Transverse colon (tissue), 4 donors: Measurements from ENCODE around the gene IFI44. TPM values are rescaled to one million over a fixed set of nuclear protein-coding genes. Genes with fewer than 3 reads are reported as not detected.

Experiments used
- DNase-seq: peaks from one replicate; pipeline ENCODE4 v3.0.0-alpha.2; 2019
- H3K27ac ChIP-seq, 4 donors: fragments of 200-600 bp; sonication (generic); 2 replicates each; pipeline ENCODE4 v1.5.1; 2016 to 2018; ENCODE audit warnings: inconsistent platforms in 4 of 4
- H3K27me3 ChIP-seq: fragments of 200-600 bp; sonication (generic); 2 replicates; pipeline ENCODE4 v1.5.1; 2017; ENCODE audit warnings: inconsistent platforms
- H3K36me3 ChIP-seq, 4 donors: fragments of 200-600 bp; sonication (generic); 2 replicates each; pipeline ENCODE4 v1.5.1; 2017 to 2019; ENCODE audit warnings: inconsistent platforms in 4 of 4
- H3K4me1 ChIP-seq, 4 donors: fragments of 200-600 bp; sonication (generic); 2 replicates each; pipeline ENCODE4 v1.5.1; 2017 to 2020; ENCODE audit warnings: inconsistent platforms in 4 of 4
- H3K4me3 ChIP-seq, 4 donors: fragments of 200-600 bp; sonication (generic); 1 replicate in 1 of 4; 2 replicates in 3 of 4; pipeline versions ENCODE4 v1.5.1 to v1.6.1; 2017 to 2019; ENCODE audit warnings: inconsistent platforms in 4 of 4
- H3K9me3 ChIP-seq, 2 donors: fragments of 200-600 bp; sonication (generic); 2 replicates each; pipeline ENCODE4 v1.5.1; 2017 to 2019; ENCODE audit warnings: inconsistent platforms in 2 of 2
- EP300 ChIP-seq: sonication (generic); formaldehyde crosslinking; IDR thresholded peaks from one replicate; pipeline ENCODE4 v1.6.1; 2017; ENCODE audit warnings: antibody characterized with exemption, low read depth
- POLR2A ChIP-seq: fragments of 450-650 bp; IDR thresholded peaks from one replicate; pipeline ENCODE4 v1.6.1; 2016; ENCODE audit warnings: antibody characterized with exemption, mild to moderate bottlenecking, moderate library complexity
- POLR2AphosphoS5 ChIP-seq, 3 donors: sonication (generic); formaldehyde crosslinking; IDR thresholded peaks; one replicate each; pipeline ENCODE4 v1.6.1; 2016; ENCODE audit warnings: antibody characterized with exemption in 3 of 3
- WGBS, 2 donors: methylation state at CpG; one replicate each; pipeline ENCODE4 v1.1.5; 2018; ENCODE audit warnings: low coverage in 1 of 2; 5-methylcytosine and 5-hydroxymethylcytosine counted together
- in situ Hi-C, 4 donors: fragments of 200-750 bp; cut with MboI; loops; one replicate each; pipeline versions ENCODE4 v1.15.0 to v1.15.1; 2017; ENCODE audit warnings: low sequenced_read_pairs in 3 of 4, low pct_ligation_motif_present in 1 of 4, low pct_unique_long_range_greater_than_20kb in 1 of 4
- intact Hi-C: fragments of 100-400 bp; cut with DNase I; formaldehyde crosslinking; loops from one replicate; pipeline ENCODE4 v1.15.1; 2023; ENCODE audit warnings: low total_unique reads
- total RNA-seq, 4 donors: library from RNA; depleted of rRNA; stranded (reverse); fragments of >200 nt; gene quantifications; one replicate each; pipeline ENCODE4 v1.1.0, GENCODE V29; 2016
- TF ChIP-seq, protein P1 (sequence below), 5 experiments: fragments of 200-600 bp in 3 of 5; fragments of 450-650 bp in 2 of 5; sonication (generic) in 3 of 5; IDR thresholded peaks; 1 replicate in 2 of 5; 2 replicates in 3 of 5; pipeline ENCODE4 v1.5.1; 2016 to 2017; ENCODE audit warnings: antibody characterized with exemption in 5 of 5, inconsistent platforms in 3 of 5, mild to moderate bottlenecking in 2 of 5, moderate library complexity in 1 of 5

Gene IFI44, protein sequence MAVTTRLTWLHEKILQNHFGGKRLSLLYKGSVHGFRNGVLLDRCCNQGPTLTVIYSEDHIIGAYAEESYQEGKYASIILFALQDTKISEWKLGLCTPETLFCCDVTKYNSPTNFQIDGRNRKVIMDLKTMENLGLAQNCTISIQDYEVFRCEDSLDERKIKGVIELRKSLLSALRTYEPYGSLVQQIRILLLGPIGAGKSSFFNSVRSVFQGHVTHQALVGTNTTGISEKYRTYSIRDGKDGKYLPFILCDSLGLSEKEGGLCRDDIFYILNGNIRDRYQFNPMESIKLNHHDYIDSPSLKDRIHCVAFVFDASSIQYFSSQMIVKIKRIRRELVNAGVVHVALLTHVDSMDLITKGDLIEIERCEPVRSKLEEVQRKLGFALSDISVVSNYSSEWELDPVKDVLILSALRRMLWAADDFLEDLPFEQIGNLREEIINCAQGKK
- 1 to 10 TPM in 2 of 4 donors, not detected in 2; 5.9 to 9.7 TPM for total RNA-seq

DNA sequence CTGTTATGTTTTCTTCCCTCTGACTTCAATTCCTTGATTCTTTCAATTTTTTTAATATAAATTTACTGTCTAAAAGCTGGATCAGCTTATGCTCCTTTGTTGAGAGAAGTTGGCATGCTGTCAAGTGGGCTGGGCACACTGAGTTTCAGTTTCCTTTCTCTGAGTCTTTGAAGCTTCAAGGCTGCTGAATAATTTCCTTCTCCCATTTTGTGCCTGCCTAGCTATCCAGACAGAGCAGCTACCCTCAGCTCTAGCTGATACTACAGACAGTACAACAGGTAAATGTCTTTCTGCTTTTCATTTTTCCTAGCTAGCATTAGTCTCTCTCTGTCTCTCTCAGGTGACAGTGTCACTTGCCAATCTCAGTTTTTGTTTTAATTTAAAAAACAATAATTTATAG lies at the start of gene IFI44:
Gene IFI44, plus strand, starts transcription at position 204 of the 400 bp plus-strand sequence. CDS start 365 bp downstream, outside the sequence.
- peaks cover 0 to 21% (median 0%) of the 10 kb centered on the region in 4 donors for H3K4me1 ChIP-seq
- peak; percentile 79 for DNase-seq
- H3K4me3 ChIP-seq, result peak within 1 kb of the TSS in 3 of 4 donors; percentile 13 to 38 (median 26)
- TF ChIP-seq, protein P1, sequence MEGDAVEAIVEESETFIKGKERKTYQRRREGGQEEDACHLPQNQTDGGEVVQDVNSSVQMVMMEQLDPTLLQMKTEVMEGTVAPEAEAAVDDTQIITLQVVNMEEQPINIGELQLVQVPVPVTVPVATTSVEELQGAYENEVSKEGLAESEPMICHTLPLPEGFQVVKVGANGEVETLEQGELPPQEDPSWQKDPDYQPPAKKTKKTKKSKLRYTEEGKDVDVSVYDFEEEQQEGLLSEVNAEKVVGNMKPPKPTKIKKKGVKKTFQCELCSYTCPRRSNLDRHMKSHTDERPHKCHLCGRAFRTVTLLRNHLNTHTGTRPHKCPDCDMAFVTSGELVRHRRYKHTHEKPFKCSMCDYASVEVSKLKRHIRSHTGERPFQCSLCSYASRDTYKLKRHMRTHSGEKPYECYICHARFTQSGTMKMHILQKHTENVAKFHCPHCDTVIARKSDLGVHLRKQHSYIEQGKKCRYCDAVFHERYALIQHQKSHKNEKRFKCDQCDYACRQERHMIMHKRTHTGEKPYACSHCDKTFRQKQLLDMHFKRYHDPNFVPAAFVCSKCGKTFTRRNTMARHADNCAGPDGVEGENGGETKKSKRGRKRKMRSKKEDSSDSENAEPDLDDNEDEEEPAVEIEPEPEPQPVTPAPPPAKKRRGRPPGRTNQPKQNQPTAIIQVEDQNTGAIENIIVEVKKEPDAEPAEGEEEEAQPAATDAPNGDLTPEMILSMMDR (IDR thresholded peaks at IDR 0.05), result no peak
- TF ChIP-seq POLR2AphosphoS5 (IDR thresholded peaks at IDR 0.05) (peak; percentile 49 to 61 (median 51)), POLR2A (peak; percentile 34)
- H3K27me3 ChIP-seq, result no peaks in the 10 kb centered on the region
- intact Hi-C loops (no loop called here), in situ Hi-C loops (no loop called here)
- H3K27ac ChIP-seq, result peak within 1 kb of the TSS; percentile 38 to 70 (median 58)
- no peaks in the 10 kb centered on the region for H3K36me3 ChIP-seq
- no peaks in the 10 kb centered on the region for H3K9me3 ChIP-seq

DNA sequence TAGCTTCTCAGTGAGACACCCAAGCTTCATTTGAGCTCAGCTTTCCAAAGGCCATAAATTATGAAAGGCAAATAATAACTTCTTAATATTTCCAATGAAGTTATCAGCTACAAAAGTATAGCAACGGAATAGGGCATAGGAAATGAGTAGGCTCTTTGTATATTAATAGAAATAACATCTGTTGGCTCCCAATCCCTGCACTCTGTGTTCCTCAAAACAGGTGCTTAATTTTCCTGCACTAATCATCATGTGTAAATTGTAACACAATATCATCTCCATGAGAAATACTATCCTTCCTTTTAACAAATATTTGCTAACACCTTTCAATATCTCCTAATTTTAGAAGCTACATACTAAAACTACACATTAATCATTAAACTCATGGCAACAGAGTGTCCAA lies 48.6 kb upstream of the IFI44 start:
- no peaks in the 10 kb centered on the region for H3K27me3 ChIP-seq
- intact Hi-C loops, result no loop called here
- WGBS, 2 donors, result 52 to 56% methylated on average over 1 of the region's 1 CpG

DNA sequence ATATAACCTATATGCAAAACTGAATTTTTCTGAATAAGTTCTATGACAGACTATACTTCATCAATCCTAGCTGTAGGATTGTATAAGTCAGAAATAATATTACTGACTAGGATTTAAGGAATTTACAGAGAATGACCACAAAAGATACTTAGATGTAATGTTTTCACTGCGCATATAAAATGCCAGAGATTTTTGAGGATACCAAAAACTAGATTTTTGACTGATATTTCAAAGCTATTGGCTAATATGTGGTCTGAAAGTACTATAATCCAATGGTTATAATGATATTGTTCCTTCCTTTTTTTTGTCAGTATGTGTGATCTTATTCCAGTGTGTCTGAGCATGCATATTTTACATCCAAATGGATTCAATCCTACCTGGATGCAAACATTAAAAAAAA lies 46.4 kb upstream of the IFI44 start:
- in situ Hi-C loops (loop anchor here in 2 of 4 donors (10.0 kb wide), 2 partner anchors 82 to 468 kb away; no protein-coding TSS in a partner anchor), intact Hi-C loops (no loop called here)
- Histone ChIP-seq H3K4me3 (no peak overlapping the region), H3K27me3 (no peaks in the 10 kb centered on the region), H3K9me3 (no peaks in the 10 kb centered on the region), H3K27ac (no peak overlapping the region), H3K4me1 (no peaks in the 10 kb centered on the region), H3K36me3 (no peaks in the 10 kb centered on the region)
- no peak for DNase-seq
- TF ChIP-seq POLR2AphosphoS5 (IDR thresholded peaks at IDR 0.05), result no peak
- TF ChIP-seq, protein P1 (IDR thresholded peaks at IDR 0.05), result no peak
- TF ChIP-seq EP300, result no peak
- TF ChIP-seq POLR2A, result no peak
- WGBS, 2 donors, result 75 to 92% methylated on average over 1 of the region's 1 CpG

More for the DNA sequence above, 48.6 kb upstream of the IFI44 start:
- H3K4me1 ChIP-seq, result no peaks in the 10 kb centered on the region
- no peaks in the 10 kb centered on the region for H3K9me3 ChIP-seq
- H3K36me3 ChIP-seq, result no peaks in the 10 kb centered on the region
- TF ChIP-seq EP300, result no peak
- TF ChIP-seq POLR2AphosphoS5 (IDR thresholded peaks at IDR 0.05), result no peak
- TF ChIP-seq POLR2A, result no peak
- TF ChIP-seq, protein P1 (IDR thresholded peaks at IDR 0.05), result no peak
- no peak overlapping the region for H3K4me3 ChIP-seq
- in situ Hi-C loops, result loop anchor here in 2 of 4 donors (10.0 kb wide), 2 partner anchors 84 to 466 kb away; no protein-coding TSS in a partner anchor
- H3K27ac ChIP-seq, result no peak overlapping the region
- no peak for DNase-seq

DNA sequence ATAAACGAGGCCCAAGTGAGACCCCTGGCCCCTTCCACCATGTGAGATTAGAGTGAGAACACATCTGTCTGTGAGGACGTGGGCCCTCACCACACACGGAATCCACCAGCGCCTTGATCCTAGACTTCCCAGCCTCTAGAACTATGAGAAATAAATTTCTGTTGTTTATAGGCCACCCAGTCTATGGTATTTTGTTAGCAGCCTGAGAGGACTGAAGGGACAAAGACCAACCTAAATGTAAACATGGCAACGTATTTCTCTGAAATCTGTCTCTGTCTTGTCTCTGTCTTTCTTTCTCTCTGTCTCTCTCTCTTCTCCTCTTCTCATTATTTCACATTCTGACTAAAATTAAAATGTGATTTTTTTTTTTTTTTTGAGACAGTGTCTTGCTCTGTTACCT lies 45.0 kb upstream of the IFI44 start:
- Histone ChIP-seq H3K4me3 (no peak overlapping the region), H3K36me3 (no peaks in the 10 kb centered on the region), H3K4me1 (no peaks in the 10 kb centered on the region), H3K27ac (no peak overlapping the region), H3K9me3 (no peaks in the 10 kb centered on the region), H3K27me3 (no peaks in the 10 kb centered on the region)
- in situ Hi-C loops, result loop anchor here (5.0 to 10.0 kb wide), 4 partner anchors 80 to 472 kb away; no protein-coding TSS in a partner anchor
- intact Hi-C loops, result no loop called here
- TF ChIP-seq POLR2A, result no peak
- no peak for TF ChIP-seq POLR2AphosphoS5 (IDR thresholded peaks at IDR 0.05)
- TF ChIP-seq, protein P1 (IDR thresholded peaks at IDR 0.05), result no peak
- no peak for TF ChIP-seq EP300
- WGBS, 2 donors, result 30 to 74% methylated on average over 2 to 5 of the region's 5 CpGs
- DNase-seq, result no peak
